GM12864 (cell line): ENCODE results near the gene CLTCL1.

ENCODE experiments used
- DNase-seq: peaks from one replicate; pipeline ENCODE4 v3.0.0-alpha.2; 2011; ENCODE audit warnings: low read depth
- H3K4me3 ChIP-seq: 2 replicates; pipeline ENCODE4 v1.5.1; 2011; ENCODE audit warnings: mild to moderate bottlenecking, low read depth, low read length, control low read depth
- CTCF ChIP-seq: IDR thresholded peaks from 2 replicates; pipeline ENCODE4 v1.5.1; 2011; ENCODE audit warnings: low read depth, mild to moderate bottlenecking, moderate library complexity, low read length, control low read depth, inconsistent platforms; ENCODE audit errors: missing control alignments

CLTCL1 gene

GRCh38 chr22:19241593-19241906 is 50.0 kb downstream of the CLTCL1 start:
- TF ChIP-seq CTCF, result no peak
- no peak for DNase-seq
- H3K4me3 ChIP-seq, result no peak overlapping the region

- TF ChIP-seq CTCF, result no peak
- no peak for DNase-seq
- no peak overlapping the region for H3K4me3 ChIP-seq
Observed at GRCh38 chr22:19240813-19241592, 50.5 kb downstream of the CLTCL1 start.

GRCh38 chr22:19239464-19239863 is 52.1 kb downstream of the CLTCL1 start:
- no peak for TF ChIP-seq CTCF
- DNase-seq, result no peak

GRCh38 chr22:19238900-19239299 is 52.6 kb downstream of the CLTCL1 start:
- no peak for DNase-seq
- no peak overlapping the region for H3K4me3 ChIP-seq
- no peak for TF ChIP-seq CTCF

More at GRCh38 chr22:19239464-19239863, 52.1 kb downstream of the CLTCL1 start:
- H3K4me3 ChIP-seq, result no peak overlapping the region

- no peak for DNase-seq
- no peak overlapping the region for H3K4me3 ChIP-seq
- no peak for TF ChIP-seq CTCF
Observed at GRCh38 chr22:19235874-19236273, 55.6 kb downstream of the CLTCL1 start.

- H3K4me3 ChIP-seq, result no peak overlapping the region
- no peak for TF ChIP-seq CTCF
Observed at GRCh38 chr22:19234126-19234896, 57.2 kb downstream of the CLTCL1 start.

More at GRCh38 chr22:19234126-19234896, 57.2 kb downstream of the CLTCL1 start:
- DNase-seq, result no peak
